HG03039 (cell line): Measurements from ENCODE around the gene CPNE4.
A peak's percentile ranks its signal among the peaks of the same experiment; 100 is the strongest.
"Not testable (repeated sequence)": the region's sequence is repeated elsewhere in the genome, so short reads cannot be mapped to it uniquely, and the experiment has no call there.

Experiments
- ATAC-seq: cut with Tn5 transposase; IDR thresholded peaks from one replicate; pipeline ENCODE4 v1.9.1; 2021; ENCODE audit warnings: mild to moderate bottlenecking, moderate library complexity; ENCODE audit not compliant: unreplicated experiment

The CPNE4 gene

GRCh38 chr3:131546441-131546840 is 488.4 kb downstream of the CPNE4 start:
- ATAC-seq, result no peak

- no peak for ATAC-seq
Observed at GRCh38 chr3:131544557-131544956, 490.3 kb downstream of the CPNE4 start.

GRCh38 chr3:131543714-131544113 is 491.1 kb downstream of the CPNE4 start:
- ATAC-seq, result no peak

GRCh38 chr3:131541288-131541687 is 493.5 kb downstream of the CPNE4 start:
- no peak for ATAC-seq

GRCh38 chr3:131540821-131541220 is 494.0 kb downstream of the CPNE4 start:
- no peak for ATAC-seq

GRCh38 chr3:131540143-131540542 is 494.7 kb downstream of the CPNE4 start:
- no peak for ATAC-seq

- no peak for ATAC-seq
Observed at GRCh38 chr3:131538968-131539367, 495.8 kb downstream of the CPNE4 start.

- no peak for ATAC-seq
Observed at GRCh38 chr3:131537531-131537930, 497.3 kb downstream of the CPNE4 start.

- no peak for ATAC-seq
Observed at GRCh38 chr3:131535596-131535995, 499.2 kb downstream of the CPNE4 start.

GRCh38 chr3:131535131-131535530 is 499.7 kb downstream of the CPNE4 start:
- ATAC-seq, result no peak

- ATAC-seq, result no peak
Observed at GRCh38 chr3:131532645-131533044, 502.2 kb downstream of the CPNE4 start.

GRCh38 chr3:131530843-131531242 is 504.0 kb downstream of the CPNE4 start:
- ATAC-seq, result no peak

GRCh38 chr3:131530388-131530787 is 504.4 kb downstream of the CPNE4 start:
- ATAC-seq, result no peak

GRCh38 chr3:131526801-131527347 is 507.9 kb downstream of the CPNE4 start:
- no peak for ATAC-seq

GRCh38 chr3:131518680-131519079 is 516.1 kb downstream of the CPNE4 start:
- ATAC-seq, result no peak

GRCh38 chr3:131505421-131505820 is 529.4 kb downstream of the CPNE4 start:
- no peak for ATAC-seq

- no peak for ATAC-seq
Observed at GRCh38 chr3:131503320-131503635, 531.5 kb downstream of the CPNE4 start.

GRCh38 chr3:131502530-131503319 is 532.1 kb downstream of the CPNE4 start, which contains the start of gene MRPL3:
MRPL3 (minus strand) TSS chr3:131502971; CDS start chr3:131502821, 150 bp downstream.
- ATAC-seq, result peak; percentile 95

- no peak for ATAC-seq
Observed at GRCh38 chr3:131501949-131502348, 532.9 kb downstream of the CPNE4 start.

GRCh38 chr3:131494706-131495105 is 540.1 kb downstream of the CPNE4 start:
- ATAC-seq, result no peak

- ATAC-seq, result no peak
Observed at GRCh38 chr3:131491775-131492174, 543.0 kb downstream of the CPNE4 start.

- ATAC-seq, result no peak
Observed at GRCh38 chr3:131491084-131491483, 543.7 kb downstream of the CPNE4 start.

- ATAC-seq, result not testable (repeated sequence)
Observed at GRCh38 chr3:131486545-131486944, 548.3 kb downstream of the CPNE4 start.
